CD4-positive, alpha-beta T cell treated with Interleukin-4 for 4 hours (primary cell): ENCODE measurements around the gene CNTF.
A peak's percentile ranks its signal among the peaks of the same experiment; 100 is the strongest.

Experiments used
- DNase-seq: peaks from one replicate; pipeline ENCODE4 v3.0.0-alpha.2; 2020

CNTF gene

GRCh38 chr11:58645854-58646253, 23.4 kb downstream of the CNTF start:
- no peak for DNase-seq

- no peak for DNase-seq
Measured at GRCh38 chr11:58647141-58647699, 24.8 kb downstream of the CNTF start.

- DNase-seq, result no peak
Measured at GRCh38 chr11:58647866-58648265, 25.4 kb downstream of the CNTF start.

GRCh38 chr11:58649623-58650022, 27.2 kb downstream of the CNTF start:
- no peak for DNase-seq

- no peak for DNase-seq
Measured at GRCh38 chr11:58650496-58650895, 28.0 kb downstream of the CNTF start.

GRCh38 chr11:58652726-58653280, 30.3 kb downstream of the CNTF start:
- DNase-seq, result no peak

GRCh38 chr11:58654079-58654907, 31.8 kb downstream of the CNTF start:
- DNase-seq, result peak; percentile 67

GRCh38 chr11:58654908-58655296, 32.4 kb downstream of the CNTF start:
- DNase-seq, result no peak

- DNase-seq, result no peak
Measured at GRCh38 chr11:58656348-58656747, 33.9 kb downstream of the CNTF start.

- DNase-seq, result no peak
Measured at GRCh38 chr11:58658623-58659022, 36.2 kb downstream of the CNTF start.

- DNase-seq, result no peak
Measured at GRCh38 chr11:58659404-58659803, 36.9 kb downstream of the CNTF start.

- DNase-seq, result no peak
Measured at GRCh38 chr11:58659910-58660570, 37.6 kb downstream of the CNTF start.

GRCh38 chr11:58671983-58672633, 49.6 kb downstream of the CNTF start:
- DNase-seq, result no peak

- no peak for DNase-seq
Measured at GRCh38 chr11:58674609-58675008, 52.1 kb downstream of the CNTF start.
